ENCODE data around the gene XPO1. TPM values are rescaled to one million over a fixed set of nuclear protein-coding genes. Genes with fewer than 3 reads are reported as not detected.
A peak's percentile ranks its signal among the peaks of the same experiment; 100 is the strongest.

The XPO1 gene
- total RNA-seq, 1 donor: 160 TPM

DNA sequence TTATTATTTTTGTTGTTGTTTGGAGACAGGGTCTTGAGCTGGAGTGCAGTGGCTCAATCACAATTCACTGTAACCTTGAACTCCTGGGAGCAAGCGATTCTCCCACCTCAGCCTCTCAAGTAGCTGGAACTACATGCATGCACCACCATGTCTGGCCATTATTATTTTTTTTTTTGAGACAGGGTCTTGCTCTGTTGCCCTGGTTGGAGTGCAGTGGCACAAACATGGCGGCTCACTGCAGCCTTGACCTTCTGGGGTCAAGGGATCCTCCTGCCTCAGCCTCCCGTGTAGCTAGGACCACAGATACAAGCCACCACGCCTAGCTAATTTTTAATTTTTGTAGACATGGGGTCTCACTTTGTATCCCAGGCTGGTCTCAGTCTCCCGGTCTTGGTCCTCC lies 20.0 kb upstream of the XPO1 start:
- TF ChIP-seq, protein P1, sequence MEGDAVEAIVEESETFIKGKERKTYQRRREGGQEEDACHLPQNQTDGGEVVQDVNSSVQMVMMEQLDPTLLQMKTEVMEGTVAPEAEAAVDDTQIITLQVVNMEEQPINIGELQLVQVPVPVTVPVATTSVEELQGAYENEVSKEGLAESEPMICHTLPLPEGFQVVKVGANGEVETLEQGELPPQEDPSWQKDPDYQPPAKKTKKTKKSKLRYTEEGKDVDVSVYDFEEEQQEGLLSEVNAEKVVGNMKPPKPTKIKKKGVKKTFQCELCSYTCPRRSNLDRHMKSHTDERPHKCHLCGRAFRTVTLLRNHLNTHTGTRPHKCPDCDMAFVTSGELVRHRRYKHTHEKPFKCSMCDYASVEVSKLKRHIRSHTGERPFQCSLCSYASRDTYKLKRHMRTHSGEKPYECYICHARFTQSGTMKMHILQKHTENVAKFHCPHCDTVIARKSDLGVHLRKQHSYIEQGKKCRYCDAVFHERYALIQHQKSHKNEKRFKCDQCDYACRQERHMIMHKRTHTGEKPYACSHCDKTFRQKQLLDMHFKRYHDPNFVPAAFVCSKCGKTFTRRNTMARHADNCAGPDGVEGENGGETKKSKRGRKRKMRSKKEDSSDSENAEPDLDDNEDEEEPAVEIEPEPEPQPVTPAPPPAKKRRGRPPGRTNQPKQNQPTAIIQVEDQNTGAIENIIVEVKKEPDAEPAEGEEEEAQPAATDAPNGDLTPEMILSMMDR (IDR thresholded peaks at IDR 0.05; ENCODE audit: extremely low read depth, low read depth, low read length): no peak
- Histone ChIP-seq H3K9me3 (ENCODE audit: low read depth, low read length) (no peaks in the 10 kb centered on the region), H3K4me3 (ENCODE audit: insufficient read depth, low read length) (no peak overlapping the region), H3K4me2 (ENCODE audit: insufficient read depth, low read length) (no peak overlapping the region), H3K27ac (ENCODE audit: low read depth, low read length) (no peak overlapping the region), H3K79me2 (ENCODE audit: insufficient read depth, low read length) (no peaks in the 10 kb centered on the region), H2AFZ (ENCODE audit: low read length) (no peak overlapping the region), H3K4me1 (ENCODE audit: insufficient read depth, low read length) (no peaks in the 10 kb centered on the region), H4K20me1 (ENCODE audit: insufficient read depth, low read length) (no peaks in the 10 kb centered on the region), H3K27me3 (ENCODE audit: insufficient read depth, low read length) (peaks cover 12% of the 10 kb centered on the region), H3K36me3 (ENCODE audit: insufficient read depth, low read length) (no peaks in the 10 kb centered on the region)
- DNase-seq (ENCODE audit: insufficient read length, low spot score, missing footprints): no peak

DNA sequence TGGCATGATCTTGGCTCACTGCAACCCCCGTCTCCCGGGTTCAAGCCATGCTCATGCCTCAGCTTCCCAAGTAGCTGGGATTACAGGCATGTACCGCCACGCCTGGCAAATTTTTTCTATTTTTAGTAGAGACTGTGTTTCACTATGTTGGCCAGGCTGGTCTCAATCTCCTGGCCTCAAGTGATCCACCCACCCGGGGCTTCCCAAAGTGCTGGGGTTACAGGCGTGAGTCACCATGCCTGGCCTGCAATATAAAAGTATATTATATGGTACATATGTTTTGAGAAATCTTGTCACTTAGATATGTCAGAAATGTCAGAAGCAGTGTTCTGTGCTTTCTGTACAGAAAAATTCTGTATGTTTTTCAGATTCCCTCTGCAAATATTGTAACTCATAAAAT lies 19.2 kb upstream of the XPO1 start:
- H3K79me2 ChIP-seq (ENCODE audit: insufficient read depth, low read length): no peaks in the 10 kb centered on the region
- H3K4me3 ChIP-seq (ENCODE audit: insufficient read depth, low read length): no peak overlapping the region
- no peak overlapping the region for H2AFZ ChIP-seq (ENCODE audit: low read length)
- TF ChIP-seq, protein P1 (IDR thresholded peaks at IDR 0.05; ENCODE audit: extremely low read depth, low read depth, low read length): no peak
- H3K27me3 ChIP-seq (ENCODE audit: insufficient read depth, low read length): peaks cover 8% of the 10 kb centered on the region
- H3K4me1 ChIP-seq (ENCODE audit: insufficient read depth, low read length): no peaks in the 10 kb centered on the region
- H3K27ac ChIP-seq (ENCODE audit: low read depth, low read length): no peak overlapping the region
- no peak overlapping the region for H3K4me2 ChIP-seq (ENCODE audit: insufficient read depth, low read length)
- no peaks in the 10 kb centered on the region for H3K9me3 ChIP-seq (ENCODE audit: low read depth, low read length)
- no peaks in the 10 kb centered on the region for H4K20me1 ChIP-seq (ENCODE audit: insufficient read depth, low read length)
- H3K36me3 ChIP-seq (ENCODE audit: insufficient read depth, low read length): no peaks in the 10 kb centered on the region
- no peak for DNase-seq (ENCODE audit: insufficient read length, low spot score, missing footprints)

- Histone ChIP-seq H3K9me3 (ENCODE audit: low read depth, low read length) (no peaks in the 10 kb centered on the region), H3K4me2 (ENCODE audit: insufficient read depth, low read length) (no peak overlapping the region), H3K4me3 (ENCODE audit: insufficient read depth, low read length) (no peak overlapping the region), H3K4me1 (ENCODE audit: insufficient read depth, low read length) (no peaks in the 10 kb centered on the region), H3K36me3 (ENCODE audit: insufficient read depth, low read length) (no peaks in the 10 kb centered on the region), H4K20me1 (ENCODE audit: insufficient read depth, low read length) (no peaks in the 10 kb centered on the region), H3K27ac (ENCODE audit: low read depth, low read length) (no peak overlapping the region), H3K79me2 (ENCODE audit: insufficient read depth, low read length) (no peaks in the 10 kb centered on the region), H3K27me3 (ENCODE audit: insufficient read depth, low read length) (peaks cover 4% of the 10 kb centered on the region), H2AFZ (ENCODE audit: low read length) (no peak overlapping the region)
- DNase-seq (ENCODE audit: insufficient read length, low spot score, missing footprints): peak; percentile 15
- TF ChIP-seq, protein P1 (IDR thresholded peaks at IDR 0.05; ENCODE audit: extremely low read depth, low read depth, low read length): no peak
These were observed 16.4 kb upstream of the XPO1 start for GRCh38 chr2:61554604-61555003.

DNA sequence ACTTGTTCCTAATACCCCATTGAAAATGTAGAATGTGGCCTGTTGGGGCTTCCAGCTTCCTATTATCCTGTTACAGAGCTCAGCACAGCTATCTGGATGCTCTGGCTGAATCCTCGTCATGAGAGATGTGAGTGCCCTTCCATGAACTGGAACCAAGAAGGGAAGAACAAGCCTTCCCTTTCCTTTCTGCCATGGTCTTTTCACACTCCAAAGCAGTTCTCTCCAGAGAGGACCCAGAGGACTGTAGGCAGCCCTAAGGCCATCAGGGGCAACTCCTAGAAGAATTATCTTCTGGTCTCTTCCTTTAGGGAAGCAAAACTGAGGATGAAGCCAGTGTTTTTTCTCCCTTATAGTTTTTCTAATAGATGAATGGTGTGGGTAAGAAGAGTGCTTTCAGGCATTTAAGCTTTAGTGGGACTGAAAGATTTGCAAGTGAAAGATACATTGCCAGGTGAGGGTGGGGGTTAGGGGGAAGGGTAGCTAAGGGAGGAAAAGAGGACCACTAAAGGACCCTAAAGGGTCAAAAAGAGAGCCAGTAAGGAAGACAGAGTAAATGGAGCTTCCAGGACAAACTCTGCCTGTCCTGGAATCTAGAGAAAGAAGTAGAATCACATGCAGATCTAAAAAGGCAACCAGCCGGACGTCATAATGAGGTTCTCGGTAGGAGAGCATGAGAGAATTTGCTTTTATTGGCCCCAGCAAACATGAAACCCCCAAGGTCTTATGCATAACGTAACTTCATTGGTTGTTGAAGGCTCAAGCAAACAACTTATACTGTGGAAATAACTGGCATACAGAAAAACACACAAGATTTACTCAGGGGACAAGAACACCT lies 12.4 kb upstream of the XPO1 start:
- no peak overlapping the region for H2AFZ ChIP-seq (ENCODE audit: low read length)
- H3K9me3 ChIP-seq (ENCODE audit: low read depth, low read length): no peaks in the 10 kb centered on the region
- no peaks in the 10 kb centered on the region for H3K79me2 ChIP-seq (ENCODE audit: insufficient read depth, low read length)
- no peaks in the 10 kb centered on the region for H3K36me3 ChIP-seq (ENCODE audit: insufficient read depth, low read length)
- no peak overlapping the region for H3K4me3 ChIP-seq (ENCODE audit: insufficient read depth, low read length)
- H3K4me1 ChIP-seq (ENCODE audit: insufficient read depth, low read length): no peaks in the 10 kb centered on the region
- peaks cover 4% of the 10 kb centered on the region for H3K27me3 ChIP-seq (ENCODE audit: insufficient read depth, low read length)
- no peaks in the 10 kb centered on the region for H4K20me1 ChIP-seq (ENCODE audit: insufficient read depth, low read length)
- H3K27ac ChIP-seq (ENCODE audit: low read depth, low read length): no peak overlapping the region
- H3K4me2 ChIP-seq (ENCODE audit: insufficient read depth, low read length): no peak overlapping the region
- TF ChIP-seq, protein P1 (IDR thresholded peaks at IDR 0.05; ENCODE audit: extremely low read depth, low read depth, low read length): no peak
- DNase-seq (ENCODE audit: insufficient read length, low spot score, missing footprints): no peak

All from osteoblast (primary cell).